Measurements from ENCODE around the gene VAV3.

Gene VAV3

GRCh38 chr1:107829036-107829770, 135.8 kb downstream of the VAV3 start:
- no peak for DNase-seq

DNA sequence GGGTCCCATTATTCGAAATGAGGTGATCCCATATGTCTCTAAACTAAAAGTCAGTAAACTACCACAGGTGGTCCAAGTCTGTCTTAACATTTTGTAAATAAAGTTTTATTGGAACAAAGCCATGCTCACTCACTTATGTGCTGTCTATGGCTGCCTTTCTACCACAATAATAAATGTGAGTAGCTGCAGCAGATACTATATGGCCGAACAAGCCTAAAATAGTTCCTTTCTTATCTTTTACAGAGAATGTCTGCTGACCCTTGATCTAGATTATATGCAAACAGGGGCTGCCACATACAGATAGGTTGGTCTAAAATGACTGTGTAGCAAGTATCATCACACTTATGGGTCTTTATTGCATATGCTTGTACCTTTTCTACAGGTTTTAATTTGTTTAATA, 140.0 kb downstream of the VAV3 start:
- DNase-seq = no peak

DNA sequence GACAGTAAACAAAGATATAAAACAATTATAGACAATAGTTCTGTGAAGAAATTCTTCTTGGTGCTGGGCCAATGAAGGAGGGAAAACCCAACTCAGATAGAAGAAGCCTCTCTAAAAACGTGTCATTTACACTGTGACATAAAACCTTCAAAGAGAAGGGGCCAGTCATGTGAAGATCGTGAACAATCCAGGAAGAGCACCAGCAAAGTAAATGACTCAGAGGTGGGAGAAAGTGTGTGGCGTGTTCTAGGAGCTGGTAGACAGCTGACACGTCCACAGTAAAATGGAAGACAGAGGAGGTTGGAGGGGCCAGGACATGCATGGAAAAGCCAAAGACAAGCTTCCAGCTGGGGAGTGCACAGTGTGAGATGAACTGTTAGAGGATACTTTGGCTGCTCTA, 143.6 kb downstream of the VAV3 start:
- no peak for DNase-seq

DNA sequence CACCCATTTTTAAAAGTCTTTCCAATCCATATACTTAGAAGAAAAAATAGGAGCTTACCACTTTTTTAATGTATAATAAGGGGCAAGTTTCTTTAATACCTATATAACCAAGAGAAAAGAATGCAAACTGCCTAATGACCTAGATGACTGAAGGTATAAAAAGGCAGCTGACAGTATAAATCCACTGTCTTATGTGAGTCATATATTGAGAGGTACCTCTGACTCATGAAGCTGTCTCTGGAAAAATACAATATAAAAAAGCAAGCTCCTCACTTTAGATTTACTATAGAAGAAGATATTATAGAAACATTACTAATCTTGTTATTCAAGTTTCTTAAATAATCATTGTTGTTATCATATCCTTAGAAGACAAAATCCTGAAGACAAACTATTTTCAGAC, 144.2 kb downstream of the VAV3 start:
- no peak for DNase-seq

DNA sequence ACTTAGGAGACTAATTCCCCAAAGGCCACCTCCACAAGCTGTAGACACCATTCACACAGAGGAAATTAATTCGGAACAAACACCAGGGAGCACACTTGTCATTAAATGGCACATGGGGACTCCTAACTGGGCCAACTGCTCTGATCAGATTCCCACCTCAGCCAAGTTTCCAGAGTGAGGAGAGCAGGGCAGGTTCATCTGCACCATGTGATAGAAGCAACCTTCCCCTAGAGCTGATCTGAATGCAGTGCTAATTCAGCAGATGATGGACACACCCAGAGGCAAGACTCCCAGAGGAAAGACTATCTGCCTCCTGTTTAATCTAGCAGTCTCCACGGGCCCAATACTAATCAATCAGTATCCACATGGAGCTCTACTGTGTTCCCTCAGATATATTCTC, 147.0 kb downstream of the VAV3 start:
- no peak for DNase-seq

DNA sequence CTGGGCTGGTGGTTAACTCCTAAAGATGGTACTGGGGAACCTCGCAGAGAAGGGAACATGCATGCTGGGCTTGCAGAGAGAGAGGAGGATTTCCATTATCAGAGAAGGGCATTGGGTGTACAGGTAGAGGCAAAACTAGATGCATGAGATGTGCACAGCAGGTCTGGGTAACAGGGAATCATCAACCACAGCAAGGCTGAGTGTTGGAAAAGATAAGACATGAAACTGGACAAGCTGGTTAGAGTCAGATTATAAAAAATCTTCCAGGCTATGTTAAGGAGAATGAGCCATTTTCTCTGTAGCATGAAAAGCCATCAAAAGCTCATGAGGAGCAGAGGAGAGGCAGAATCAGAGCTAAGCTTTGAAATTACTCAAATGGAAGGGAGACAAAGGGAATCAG, 147.8 kb downstream of the VAV3 start:
- DNase-seq = no peak

DNA sequence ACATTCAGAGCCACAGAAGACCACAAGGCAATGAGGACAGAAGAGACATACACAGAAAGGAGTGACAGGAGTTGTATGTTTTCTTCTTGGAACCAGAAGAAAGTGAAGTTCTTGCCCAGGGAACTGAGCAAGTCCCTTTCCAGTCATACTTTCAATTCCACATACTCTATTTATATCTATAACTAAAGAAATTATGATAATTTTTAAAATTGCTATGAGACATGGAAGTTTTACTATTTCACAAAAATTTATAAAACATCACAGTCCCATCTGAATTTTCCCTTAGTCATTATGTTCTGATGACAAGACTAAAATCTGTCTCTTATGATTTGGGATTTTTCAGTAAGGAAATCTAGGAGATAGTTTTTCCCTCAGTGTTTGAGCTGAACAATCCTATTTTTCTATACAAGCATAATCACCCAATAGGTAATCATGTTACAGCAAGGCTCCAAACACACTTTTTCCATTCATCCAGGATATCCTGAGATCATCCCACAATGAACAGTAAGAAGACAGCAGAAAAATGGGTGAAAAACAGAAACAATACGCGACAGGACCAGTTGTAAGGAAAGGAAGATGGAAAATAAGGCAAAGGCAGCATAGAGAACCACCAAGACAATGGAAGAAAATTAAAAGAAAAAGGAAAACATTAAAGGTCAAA, 154.6 kb downstream of the VAV3 start:
- no peak for DNase-seq

- no peak for DNase-seq
These were observed 157.1 kb downstream of the VAV3 start for GRCh38 chr1:107807855-107808254.

DNA sequence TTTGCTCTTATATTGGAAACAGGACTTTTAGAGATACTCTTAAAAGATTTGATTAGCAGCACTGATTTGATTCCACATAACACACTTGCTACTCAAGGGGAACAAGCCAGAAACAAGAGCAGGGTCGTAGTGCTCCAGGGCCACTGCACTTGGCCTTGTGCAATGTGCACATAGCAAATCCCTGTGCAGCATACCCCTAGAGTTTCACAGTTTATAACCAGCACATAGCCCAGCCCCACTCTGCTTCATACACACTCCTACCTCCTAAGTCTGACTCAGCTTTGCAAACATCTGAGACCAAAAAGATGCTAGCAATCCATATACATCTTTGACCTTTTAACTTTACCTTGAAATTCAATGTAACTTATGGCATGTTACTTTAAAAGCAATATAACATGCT, 157.6 kb downstream of the VAV3 start:
- DNase-seq = no peak

- no peak for DNase-seq
These were observed 158.1 kb downstream of the VAV3 start for GRCh38 chr1:107806902-107807301.

- DNase-seq = no peak
These were observed 160.2 kb downstream of the VAV3 start for GRCh38 chr1:107804741-107805140.

- DNase-seq = no peak
These were observed 160.8 kb downstream of the VAV3 start for GRCh38 chr1:107804134-107804533.

- no peak for DNase-seq
These were observed 161.4 kb downstream of the VAV3 start for GRCh38 chr1:107803579-107803978.

GRCh38 chr1:107802654-107803053, 162.3 kb downstream of the VAV3 start:
- no peak for DNase-seq

DNA sequence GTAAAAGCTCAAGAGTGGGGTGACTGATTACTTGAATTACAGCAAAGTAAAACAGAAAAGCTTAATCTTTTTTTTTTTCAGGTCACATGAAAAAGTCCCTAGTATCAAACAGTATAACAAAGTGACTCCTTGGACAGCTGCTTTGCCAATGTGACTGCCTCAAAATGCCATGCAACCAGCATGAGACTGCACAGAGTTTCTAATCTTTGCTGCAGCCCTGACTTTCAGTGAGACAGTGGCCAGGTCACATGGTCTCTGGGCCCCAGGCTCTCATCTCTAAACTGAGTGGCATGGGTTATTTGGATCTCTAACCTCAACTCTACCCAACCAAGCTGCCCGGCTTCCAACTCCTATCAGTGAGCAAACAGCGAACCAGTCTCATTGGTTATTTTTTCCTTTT, 169.0 kb downstream of the VAV3 start:
- DNase-seq = no peak

DNA sequence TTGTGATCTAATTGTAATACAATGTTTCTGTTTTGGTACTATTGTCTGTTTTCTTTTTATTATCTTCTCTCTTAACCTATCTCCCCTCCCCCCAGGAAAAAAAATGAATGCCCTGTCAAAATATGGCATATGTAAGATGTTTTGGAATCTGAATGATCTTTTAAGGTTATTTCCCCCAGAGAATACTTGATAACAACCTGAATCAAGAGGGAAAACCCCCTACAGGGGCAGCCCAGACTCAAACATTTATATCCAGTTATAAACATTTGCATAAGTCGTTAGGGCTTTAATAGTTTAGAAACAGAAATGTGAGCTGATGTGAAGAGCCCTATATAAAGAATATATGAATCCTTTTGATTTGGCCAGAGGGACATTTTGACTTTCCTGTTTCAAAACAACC, 169.5 kb downstream of the VAV3 start:
- DNase-seq = no peak

DNA sequence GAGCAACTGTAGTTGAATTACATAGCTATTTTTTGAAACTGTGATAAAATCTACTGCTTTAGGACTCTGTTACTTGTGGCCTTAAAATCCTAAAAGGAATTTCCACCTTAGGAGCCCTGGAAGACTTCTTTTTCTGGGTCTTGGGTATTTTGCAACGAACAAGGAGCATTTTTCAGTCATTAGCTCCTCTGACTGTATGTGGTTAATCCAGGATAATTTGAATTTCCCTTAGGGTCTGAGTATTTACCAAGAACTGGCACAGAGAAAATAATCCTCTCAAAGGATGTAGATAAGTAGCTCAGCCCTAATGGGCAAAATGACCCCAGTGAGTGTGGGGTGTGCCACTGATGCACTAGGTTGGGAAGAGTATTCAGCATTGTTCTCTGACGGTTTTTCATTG, 170.4 kb downstream of the VAV3 start:
- DNase-seq = no peak

DNA sequence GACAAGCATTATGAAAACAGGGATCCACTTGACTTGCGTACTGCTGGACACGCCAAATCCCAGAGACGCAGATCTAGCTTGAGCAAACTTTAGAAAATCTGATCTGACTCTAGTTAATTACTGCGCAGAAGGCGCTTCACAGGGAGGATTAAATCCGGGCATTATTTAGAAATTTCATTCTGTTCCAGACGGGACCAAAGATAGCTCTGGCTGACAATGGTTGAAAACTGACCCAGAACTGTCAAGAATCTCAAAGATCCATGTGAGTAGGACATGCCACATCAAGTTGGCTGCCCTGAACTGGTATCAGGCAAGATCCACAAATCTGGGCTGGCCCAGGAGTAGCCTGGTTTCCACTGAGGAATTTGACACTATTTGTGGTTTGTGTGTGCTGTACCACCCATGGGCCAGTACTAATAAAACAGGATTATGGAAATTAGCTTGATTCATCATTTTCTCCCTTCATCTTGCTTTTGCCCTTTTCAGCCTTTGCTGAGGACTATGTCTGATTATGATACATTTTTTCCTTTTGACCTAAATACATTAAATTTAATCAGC, 171.0 kb downstream of the VAV3 start:
- no peak for DNase-seq

GRCh38 chr1:107791348-107791747, 173.6 kb downstream of the VAV3 start:
- DNase-seq = no peak

GRCh38 chr1:107789817-107790524, 175.0 kb downstream of the VAV3 start:
- no peak for DNase-seq

- no peak for DNase-seq
These were observed 176.5 kb downstream of the VAV3 start for GRCh38 chr1:107788206-107789202.

- DNase-seq = no peak
These were observed 177.7 kb downstream of the VAV3 start for GRCh38 chr1:107787299-107787698.

All from NCI-H2227 treated with DMSO at 0.1 percent for 48 hours (cell line).